CD4-positive, alpha-beta T cell treated with Interleukin-4 for 4 hours (primary cell): Measurements from ENCODE around the gene GLRA3.
"Not testable (repeated sequence)": the region's sequence is repeated elsewhere in the genome, so short reads cannot be mapped to it uniquely, and the experiment has no call there.

Experiments used
- DNase-seq: peaks from one replicate; pipeline ENCODE4 v3.0.0-alpha.2; 2020

Gene GLRA3

DNA sequence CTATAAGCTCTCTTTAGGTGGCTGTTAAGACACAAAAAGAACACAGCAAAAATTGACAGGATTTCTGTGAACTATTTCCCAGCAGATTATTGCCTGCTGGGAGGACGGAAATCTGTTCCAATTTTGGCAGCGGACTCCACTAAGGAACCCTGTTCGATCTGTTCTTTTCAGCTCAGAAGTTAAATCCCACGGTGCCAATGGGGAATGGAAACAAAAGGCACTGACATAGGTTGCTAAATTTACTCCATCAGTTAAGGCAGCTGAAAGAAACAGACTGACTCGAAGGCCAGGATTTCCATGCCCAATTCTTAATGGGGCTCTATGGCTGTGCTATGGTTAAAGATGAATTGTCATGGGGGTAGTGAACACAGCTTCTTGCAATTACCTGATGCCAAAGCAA is 180.2 kb downstream of the GLRA3 start:
- no peak for DNase-seq

DNA sequence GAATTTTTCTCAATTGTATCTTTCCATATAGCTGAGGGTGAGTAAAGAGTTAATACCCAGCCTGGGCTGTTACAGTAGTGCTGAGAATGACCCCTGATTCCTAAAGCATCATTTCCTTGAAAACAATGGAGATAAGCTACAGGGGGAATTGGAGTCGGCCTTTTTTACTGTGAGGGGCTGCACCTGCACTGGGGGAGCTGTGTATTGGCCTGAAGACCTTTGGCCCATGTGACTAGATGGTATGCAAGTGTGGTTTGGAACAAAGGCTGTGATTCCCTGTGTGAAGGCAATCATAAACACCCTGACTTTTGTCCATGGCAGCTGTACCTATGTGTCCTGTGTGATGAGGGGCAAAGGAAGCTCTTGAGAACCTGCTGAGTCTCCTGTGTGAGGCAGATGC is 182.7 kb downstream of the GLRA3 start:
- DNase-seq: no peak

DNA sequence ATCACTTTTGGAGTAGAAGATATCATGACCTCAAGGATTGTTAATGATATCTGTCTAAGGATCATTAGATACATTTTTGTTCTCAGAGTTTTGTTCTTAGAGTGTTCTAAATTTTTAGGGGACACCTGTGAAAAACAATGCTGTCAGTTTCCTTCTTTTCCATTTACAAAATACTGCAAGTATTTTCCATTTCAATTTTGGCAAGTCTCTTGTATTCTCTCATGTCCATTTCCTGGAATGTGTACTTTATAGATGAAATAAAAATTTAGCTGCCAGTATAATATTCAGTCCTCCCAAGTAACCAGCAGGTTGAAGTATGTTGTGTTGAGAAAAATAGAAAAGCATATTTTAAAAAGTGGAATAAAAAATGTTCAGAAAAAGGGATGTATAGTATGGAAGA is 188.9 kb downstream of the GLRA3 start:
- DNase-seq: no peak

DNA sequence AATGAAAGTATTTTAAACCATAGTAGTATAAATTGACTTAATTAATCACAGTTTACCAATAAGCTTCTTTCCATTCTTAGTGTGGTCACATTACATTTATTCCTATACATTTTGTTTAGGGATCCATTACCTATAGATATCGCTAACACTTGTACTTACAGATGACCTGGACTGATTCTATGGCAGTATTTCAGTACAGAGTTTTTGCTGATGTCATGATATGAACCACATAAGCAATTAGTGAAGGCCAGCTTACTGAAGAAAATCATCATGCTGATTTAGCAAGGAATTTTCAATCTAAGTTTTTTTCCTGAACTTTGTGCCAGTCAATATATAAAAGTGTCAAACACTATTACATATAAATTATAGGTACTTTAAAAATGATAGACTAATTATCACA is 193.3 kb downstream of the GLRA3 start:
- DNase-seq: no peak

DNA sequence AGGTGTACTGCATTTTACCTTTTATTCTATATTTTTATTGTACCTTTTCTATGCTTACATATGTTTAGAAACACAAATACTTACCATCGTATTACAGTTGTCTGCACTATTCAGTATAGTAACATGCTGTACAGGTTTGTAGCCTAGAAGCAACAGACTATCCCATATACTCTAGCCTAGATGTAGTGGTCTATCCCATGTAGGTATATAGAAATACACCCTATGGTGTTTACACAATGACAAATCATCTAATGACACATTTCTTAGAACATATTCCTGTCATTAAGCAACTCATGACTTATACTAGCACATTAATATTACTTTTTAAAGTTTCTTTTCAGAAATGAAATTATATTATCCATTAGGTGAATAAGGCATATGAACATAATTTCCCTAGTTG is 195.6 kb downstream of the GLRA3 start:
- no peak for DNase-seq

DNA sequence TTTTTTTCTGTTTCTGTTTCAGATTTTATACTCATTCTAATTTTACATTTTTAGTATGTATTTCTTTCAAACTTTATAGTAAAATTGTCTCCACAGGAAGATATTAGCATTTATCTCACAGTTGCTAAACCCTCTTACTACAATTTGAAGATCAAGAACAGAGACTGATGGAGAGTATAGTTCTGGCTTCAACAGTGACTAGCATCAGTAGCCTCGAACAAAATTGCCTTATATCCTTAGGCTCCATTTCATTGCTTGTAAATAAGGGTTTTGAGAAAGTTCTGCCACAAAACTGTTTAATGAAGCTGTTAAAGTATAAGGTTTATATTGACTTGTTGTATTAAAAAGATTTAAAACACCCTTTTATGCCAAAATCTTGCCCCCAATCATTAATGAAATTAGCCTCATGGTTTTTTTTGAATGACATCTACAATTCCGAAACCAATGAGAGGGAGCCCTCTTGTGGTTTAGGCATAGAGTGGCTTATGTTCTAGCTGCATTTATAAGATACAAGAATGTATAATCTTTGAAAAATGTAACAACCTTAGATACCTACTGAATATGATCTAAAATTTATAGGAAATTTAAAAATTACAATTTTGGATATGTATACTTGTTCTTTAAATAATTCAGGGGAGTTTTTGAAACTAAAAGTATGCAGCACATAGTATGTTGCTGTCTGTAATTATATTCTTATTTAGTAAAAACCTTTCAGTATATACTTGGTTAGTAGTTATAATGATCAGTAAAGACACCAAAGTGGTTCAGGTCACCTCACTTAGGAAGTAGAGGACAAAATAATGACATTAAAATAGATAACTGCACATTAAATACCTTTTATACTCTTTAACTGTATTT is 196.9 kb downstream of the GLRA3 start:
- peak; percentile 19 for DNase-seq

DNA sequence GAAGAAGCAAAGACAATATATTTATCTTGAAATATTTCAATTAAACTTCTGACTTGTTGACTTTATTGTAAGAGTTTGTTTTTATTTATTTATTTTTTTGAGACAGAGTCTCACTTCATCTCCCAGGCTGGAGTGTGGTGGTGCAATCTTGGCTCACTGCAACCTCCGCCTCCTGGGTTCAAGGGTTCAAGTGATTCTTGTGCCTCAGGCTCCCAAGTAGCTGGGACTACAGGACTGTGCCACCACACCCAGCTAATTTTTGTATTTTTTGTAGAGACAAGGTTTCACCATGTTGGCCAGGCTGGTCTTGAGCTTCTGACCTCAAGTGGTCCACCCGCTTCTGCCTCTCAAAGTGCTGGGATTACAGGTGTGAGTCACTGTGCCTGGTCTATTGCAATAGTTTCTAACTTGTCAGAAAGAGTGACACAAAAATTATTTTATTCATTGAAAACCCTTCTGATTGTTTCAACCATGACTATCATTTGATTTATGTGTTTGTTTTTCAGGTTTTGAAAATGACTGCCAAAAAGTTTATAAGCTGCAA is 199.1 kb downstream of the GLRA3 start:
- not testable (repeated sequence) for DNase-seq

DNA sequence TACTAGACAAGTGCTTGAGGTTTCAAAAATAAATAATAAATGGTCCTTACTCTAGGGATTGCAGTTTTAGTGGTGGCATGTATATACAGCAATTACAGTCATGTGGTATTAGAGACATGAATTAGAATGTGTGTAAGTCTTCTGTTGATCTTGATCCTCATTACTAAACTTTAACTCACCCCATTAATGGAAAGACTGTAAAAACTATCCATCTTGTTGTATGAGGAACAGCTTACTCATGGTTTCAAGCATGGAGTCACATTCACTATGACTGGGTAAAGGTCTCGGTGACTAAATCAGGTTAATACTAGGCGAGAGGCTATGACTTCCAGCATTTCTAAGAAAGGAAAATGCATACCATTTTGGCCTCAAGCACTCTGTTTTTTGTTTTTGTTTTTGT is 199.8 kb downstream of the GLRA3 start:
- DNase-seq: no peak

DNA sequence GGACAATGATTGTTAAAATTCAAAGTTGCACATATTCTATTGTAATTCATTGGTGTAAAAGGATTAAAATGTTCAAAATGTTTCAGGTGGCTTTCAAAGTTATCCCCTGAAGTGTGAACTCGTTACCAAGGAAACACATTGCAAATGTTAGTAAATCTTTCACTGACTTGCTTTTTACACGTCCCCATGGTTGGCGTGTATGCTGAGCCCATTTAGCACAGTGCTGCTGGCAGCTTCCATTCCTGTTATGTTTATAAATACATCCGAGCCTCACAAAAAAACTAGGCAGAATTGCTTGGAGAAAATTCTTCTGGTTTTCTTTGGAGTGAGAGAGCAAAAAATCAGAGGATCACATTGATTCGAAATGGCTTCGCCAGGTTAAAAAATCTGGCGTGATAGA is 200.9 kb downstream of the GLRA3 start:
- DNase-seq: no peak

DNA sequence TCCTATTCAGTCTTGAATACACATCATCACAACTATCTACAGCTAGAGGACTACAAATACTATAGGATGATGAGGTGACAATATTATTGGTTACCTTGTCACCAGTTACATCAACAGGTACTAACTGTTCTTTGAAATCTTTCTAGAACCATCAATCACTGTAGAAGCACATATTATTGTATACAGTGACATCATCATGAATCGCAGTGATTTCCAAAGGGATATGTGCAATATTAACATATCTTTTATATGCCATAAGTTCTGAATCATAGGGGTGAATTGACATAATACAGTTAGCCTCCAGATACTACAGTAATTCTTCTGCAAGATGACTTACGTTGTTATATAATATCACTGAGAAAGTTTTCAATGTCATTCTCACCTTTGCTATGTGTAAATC is 201.6 kb downstream of the GLRA3 start:
- no peak for DNase-seq

DNA sequence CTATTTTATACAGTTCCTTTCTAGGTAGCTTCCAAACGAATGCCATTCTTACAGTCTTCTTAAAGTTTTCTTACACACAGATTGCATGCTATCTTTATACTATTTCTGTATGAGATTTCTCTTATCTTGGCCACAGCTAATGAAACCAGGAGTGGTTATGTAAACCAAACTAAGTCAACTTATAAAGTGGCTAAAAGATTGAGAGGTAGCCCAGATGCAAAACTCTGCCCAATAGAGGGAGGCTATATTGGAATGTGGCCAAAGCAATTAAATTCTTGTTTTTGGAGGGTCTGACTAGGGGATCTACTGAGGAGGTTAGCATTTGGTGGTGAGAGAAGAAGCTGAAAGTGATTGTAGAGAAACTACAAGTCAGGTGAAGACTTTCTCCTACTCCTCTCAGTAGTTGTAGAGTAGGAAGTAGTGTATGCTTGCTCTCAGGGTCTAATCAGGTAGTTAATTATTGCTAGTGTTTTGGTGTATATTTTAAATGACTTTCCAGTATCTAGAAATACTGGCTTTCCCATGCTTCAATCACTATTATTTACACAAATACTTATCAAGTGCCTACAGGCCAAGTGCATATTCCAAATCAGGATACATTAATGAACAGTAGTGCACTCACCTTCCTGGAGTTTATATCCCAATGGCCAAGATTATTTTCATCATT is 202.6 kb downstream of the GLRA3 start:
- DNase-seq: no peak

DNA sequence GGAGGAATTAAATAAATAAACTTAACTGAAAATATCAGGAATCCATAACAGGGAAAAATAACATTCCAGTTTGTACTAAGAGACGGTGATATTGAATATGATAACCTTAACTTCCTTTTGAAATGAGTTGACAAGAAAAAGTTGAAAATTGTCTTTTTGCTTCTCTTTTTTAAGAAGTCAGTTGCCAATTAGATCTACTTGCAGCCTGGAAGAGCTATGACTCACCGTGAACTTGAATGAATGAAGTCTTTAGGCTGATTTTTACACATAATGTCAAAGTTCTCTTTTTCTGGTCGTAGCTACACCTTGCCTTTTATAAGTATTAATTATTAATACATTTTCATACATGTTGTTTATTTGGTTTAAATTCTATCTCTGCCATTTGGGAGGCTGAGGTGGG is 212.4 kb downstream of the GLRA3 start:
- DNase-seq: no peak

DNA sequence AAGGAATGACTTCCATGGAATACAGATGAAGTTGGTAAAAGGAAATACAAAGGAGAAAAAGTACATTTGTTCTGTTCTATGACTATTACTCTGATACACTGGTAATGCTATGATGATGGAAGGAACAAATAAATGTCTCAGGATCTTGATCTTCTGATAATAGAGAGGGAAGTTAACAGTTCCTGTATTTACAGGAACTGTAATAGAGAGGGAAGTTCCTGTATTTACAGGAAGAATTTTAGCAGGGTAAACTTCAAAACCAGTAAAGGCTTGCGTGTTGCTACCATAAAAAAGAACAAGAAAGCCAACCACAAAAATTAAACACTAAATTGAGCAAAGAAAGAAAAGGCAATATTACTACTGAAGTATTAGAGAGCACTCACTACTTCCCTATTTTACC is 215.1 kb downstream of the GLRA3 start:
- DNase-seq: no peak

DNA sequence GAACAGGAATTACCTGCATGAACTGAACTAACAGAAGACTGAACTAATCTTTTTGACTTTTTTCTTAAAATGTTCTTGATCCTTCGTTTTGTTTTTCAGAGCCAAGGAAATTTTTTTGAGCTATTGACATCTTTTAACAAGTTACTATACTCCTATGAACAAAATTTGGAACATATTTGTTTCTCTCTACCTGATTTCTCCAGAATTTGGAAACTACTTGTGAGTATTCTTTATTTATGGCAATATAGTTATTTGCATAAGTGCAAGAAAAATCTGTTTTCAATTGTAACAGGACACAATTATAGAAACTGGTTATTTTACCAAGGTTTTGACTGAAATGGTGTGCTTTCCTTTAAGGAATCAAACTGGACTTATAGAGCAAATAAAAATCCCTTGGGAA is 217.3 kb downstream of the GLRA3 start:
- DNase-seq: no peak

DNA sequence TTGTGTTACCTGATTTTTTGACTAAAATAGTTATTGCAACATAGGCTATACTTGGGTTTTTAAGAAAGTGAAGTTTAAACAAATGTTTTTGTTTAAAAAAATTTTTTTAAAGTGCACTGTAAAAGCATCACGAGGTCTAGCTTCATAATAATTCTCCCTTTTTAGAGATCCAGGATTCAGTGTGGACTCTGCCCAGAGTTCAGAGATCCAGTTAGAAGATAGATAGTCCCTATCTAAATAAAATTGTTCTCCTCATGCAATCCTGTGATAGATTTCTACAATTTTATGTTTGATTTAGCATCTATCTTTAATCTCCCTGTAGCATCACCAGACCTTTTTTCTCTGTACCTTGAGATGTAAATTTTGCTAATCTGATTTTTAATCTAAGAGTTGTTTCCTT is 221.3 kb downstream of the GLRA3 start:
- no peak for DNase-seq

DNA sequence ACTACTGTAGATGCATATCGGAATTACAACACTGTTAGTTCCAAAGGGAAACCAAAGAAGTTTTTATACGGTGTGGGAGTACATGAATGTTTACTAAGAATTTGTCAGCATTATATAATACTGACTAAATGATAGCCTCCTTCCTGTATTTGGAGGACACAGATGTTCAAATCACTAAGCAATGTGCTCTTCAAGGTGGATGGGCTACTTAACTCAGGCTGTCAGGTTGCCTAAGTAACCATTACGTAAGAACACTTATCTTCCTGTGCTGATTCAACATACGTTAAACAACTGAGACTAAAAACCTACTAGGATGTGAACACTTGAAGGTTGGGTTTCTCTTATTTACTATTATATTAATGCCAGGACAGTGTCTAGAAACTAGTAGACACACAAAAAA is 224.8 kb downstream of the GLRA3 start:
- DNase-seq: peak; percentile 2

DNA sequence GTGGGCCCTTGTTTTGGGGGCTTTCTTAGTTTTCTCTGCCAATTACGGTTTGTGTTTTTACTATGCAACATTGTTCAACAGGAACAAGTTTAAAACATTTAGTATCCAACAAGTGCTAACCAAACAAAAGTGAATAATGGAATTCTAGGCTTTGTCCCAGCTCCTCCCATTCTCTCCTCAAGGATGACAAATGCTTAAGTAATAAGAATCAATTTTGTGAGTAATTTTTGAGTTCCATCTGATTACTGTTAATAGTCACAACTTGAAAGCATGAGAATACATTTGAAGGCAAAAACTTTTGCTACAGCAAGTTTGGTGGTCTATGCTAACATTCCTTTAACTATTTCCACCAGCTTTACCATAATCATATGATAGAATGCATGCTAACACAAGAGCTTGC is 228.7 kb downstream of the GLRA3 start:
- no peak for DNase-seq

DNA sequence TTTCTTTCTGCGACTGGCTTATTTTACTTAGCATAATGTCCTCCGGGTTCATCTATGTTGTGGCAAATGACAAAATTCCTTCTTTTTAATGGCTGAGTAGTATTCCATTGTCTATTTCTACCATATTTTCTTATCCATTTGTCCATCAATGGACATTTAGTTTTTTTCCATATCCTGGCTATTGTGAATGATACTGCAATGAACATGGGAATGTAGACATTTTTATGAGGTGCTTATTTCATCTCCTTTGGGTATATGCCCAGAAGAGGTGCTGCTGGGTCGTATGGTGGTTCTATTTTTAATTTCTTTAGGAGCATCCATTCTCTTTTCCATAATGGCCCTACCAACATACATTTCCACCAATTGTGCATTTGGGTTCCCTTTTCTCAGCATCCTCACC is 230.2 kb downstream of the GLRA3 start:
- DNase-seq: no peak

DNA sequence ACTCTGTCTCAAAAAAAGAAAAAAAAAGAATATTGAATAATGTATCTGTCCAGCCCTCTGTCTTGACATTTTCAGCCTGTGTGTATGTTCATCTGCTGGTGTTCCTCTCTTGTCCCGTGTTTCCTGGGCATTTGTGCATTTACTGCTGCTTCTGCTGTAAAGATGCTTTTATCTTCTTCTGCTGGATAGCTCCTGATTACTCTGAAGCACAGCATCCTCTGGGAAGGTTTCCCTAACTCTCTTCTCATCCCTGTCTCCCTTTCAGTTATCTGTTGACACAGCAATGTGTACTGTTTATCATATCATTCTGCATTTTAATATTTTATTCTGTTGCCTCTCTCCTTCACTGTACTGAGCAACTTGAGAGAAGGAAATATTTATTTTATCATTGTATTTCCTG is 232.5 kb downstream of the GLRA3 start:
- no peak for DNase-seq

DNA sequence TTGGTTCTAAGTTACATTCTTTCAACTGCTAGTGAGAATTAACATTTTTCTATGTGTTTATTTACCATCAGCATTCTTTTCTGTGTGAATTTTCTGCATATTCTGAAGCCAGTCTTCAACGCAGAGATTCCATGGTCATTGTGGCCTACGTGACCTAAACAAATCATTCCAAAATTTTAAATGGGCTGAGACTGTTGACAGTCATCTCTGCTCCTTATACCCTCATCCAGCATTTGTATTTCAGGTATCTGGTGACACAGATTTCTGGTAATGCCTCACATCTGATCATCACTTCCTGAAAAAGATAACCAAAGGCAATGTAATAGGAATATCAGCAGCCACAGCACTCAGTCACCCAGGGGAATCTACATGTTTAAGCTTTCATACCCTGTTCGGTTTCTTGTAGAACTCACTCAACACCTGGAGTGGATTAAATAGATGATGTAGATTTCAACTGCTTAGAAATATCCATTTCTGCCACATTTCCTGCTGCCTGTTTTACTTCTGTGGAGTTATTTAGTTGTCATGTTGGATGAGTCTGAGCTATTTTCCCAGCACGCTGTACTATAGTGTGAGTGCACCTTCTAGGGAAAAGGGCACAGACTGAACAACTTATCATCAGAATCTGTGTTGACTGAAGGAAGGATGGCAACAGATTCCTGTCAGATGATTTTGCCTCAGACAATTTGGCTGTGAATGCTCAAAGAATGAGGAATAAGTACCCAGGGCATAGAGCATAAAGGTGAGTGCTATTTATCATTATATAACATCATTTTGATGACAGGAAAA is 233.7 kb downstream of the GLRA3 start:
- no peak for DNase-seq

DNA sequence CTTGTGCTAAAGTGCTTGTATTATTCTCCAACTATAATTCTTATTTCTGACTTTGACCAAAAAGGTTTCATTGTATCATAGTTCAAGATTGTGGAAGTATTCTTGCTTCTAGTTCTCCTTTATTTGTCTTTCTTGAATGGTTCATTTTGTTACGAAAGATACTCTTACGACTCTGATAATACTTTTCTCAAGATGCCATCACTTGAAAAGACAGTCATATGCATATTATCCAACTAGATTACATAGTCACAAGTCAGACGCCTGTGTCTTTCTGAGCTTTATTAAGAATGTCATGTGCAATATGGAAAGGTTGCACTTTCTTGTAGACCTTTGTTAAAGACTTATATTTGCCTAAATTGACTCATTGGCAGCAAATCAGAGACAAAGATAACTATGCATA is 235.3 kb downstream of the GLRA3 start:
- DNase-seq: no peak

DNA sequence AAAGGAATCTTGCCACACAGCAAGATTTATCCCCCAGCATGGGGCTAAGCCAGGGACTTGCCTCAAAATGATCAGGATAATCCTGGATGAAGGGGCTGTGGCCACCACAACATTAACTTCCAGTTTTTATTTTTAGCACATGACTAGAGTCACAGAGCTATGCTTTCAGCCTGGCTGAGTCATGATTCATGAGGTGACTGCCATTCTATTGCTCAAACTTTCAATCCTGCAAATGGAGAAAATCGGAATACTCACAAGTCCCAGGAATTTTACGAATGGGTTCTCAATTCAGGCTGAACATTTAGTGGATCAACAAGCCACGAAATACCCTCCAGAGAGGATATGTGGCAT is 236.1 kb downstream of the GLRA3 start:
- DNase-seq: no peak

DNA sequence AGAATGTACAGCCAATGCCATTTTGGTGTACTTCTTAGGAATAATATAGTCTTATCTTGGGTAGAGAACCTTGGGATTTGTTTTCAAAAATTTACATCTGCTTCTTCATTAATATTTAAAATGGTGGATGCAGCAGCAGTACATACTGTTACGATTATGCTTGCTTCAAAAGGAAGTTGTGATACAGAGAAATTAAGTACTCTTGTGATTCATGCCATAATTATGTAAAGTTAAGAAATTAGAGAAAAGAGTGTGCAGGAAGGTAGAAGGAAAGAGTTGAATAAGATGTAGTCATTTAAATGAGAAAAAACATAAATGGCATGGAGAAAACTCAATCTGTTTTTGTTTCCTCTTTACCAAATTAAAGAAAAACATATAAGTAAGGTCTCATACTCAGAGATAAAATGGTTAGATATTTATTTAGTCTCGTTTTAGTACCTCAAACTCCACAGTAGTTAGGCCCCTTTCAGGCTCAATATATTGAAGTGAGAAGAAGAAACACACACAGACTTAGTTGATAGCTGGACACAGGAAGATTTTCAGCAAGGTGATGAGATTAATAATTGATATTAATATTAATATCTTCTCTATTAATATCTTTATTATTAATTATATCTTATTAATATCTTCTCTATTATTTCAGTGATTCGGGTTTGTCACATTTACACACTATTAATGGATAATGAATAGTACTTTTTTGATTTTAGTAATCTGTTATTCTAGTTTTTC is 236.6 kb downstream of the GLRA3 start:
- DNase-seq: no peak
